Ishikawa (cell line): ENCODE data around the gene PXDN.
A peak's percentile ranks its signal among the peaks of the same experiment; 100 is the strongest.

Experiments
- CEBPB ChIP-seq: IDR thresholded peaks from 2 replicates; pipeline ENCODE4 v1.6.1; 2012
- CREB1 ChIP-seq: IDR thresholded peaks from 2 replicates; pipeline ENCODE4 v1.6.1; 2012; ENCODE audit warnings: low read depth
- EGR1 ChIP-seq: IDR thresholded peaks from 2 replicates; pipeline ENCODE4 v1.6.1; 2012
- EP300 ChIP-seq: IDR thresholded peaks from 2 replicates; pipeline ENCODE4 v1.6.1; 2012; ENCODE audit warnings: borderline replicate concordance
- FOXM1 ChIP-seq: IDR thresholded peaks from 2 replicates; pipeline ENCODE4 v1.6.1; 2012; ENCODE audit warnings: low read depth, borderline replicate concordance
- MAX ChIP-seq: IDR thresholded peaks from 2 replicates; pipeline ENCODE4 v1.6.1; 2012
- NFIC ChIP-seq: IDR thresholded peaks from 2 replicates; pipeline ENCODE4 v1.6.1; 2012
- RAD21 ChIP-seq: IDR thresholded peaks from 2 replicates; pipeline ENCODE4 v1.6.1; 2012; ENCODE audit warnings: low read depth
- REST ChIP-seq: IDR thresholded peaks from 2 replicates; pipeline ENCODE4 v1.6.1; 2012; ENCODE audit warnings: low read depth, mild to moderate bottlenecking
- TAF1 ChIP-seq: IDR thresholded peaks from 2 replicates; pipeline ENCODE4 v1.6.1; 2012; ENCODE audit warnings: low read depth, mild to moderate bottlenecking
- TCF12 ChIP-seq: IDR thresholded peaks from 2 replicates; pipeline ENCODE4 v1.6.1; 2012; ENCODE audit warnings: low read depth
- TEAD4 ChIP-seq: IDR thresholded peaks from 2 replicates; pipeline ENCODE4 v1.6.1; 2012
- USF1 ChIP-seq: IDR thresholded peaks from 2 replicates; pipeline ENCODE4 v1.6.1; 2012
- YY1 ChIP-seq: IDR thresholded peaks from 2 replicates; pipeline ENCODE4 v1.6.1; 2012; ENCODE audit warnings: low read depth
- ZBTB7A ChIP-seq: IDR thresholded peaks from 2 replicates; pipeline ENCODE4 v1.6.1; 2012; ENCODE audit warnings: low read depth

PXDN gene

GRCh38 chr2:1744446-1745170, at the start of gene PXDN:
Gene PXDN (minus strand): TSS chr2:1744515. CDS start chr2:1744455, 60 bp downstream.
- TF ChIP-seq YY1 (no peak), CREB1 (no peak), TCF12 (no peak), EP300 (no peak), MAX (no peak), RAD21 (no peak), NFIC (no peak), TEAD4 (no peak), FOXM1 (no peak), USF1 (no peak), ZBTB7A (no peak), EGR1 (no peak), REST (no peak), TAF1 (no peak), CEBPB (no peak)

- TF ChIP-seq TEAD4 (no peak), TCF12 (no peak), MAX (no peak)
Measured at GRCh38 chr2:1793868-1794445, 49.6 kb upstream of the PXDN start.

- TF ChIP-seq FOXM1 (no peak), USF1 (no peak), RAD21 (no peak), REST (no peak), CEBPB (no peak), YY1 (no peak), CREB1 (no peak), TAF1 (no peak), EP300 (no peak), ZBTB7A (no peak), MAX (no peak), EGR1 (no peak), TCF12 (no peak)
Measured at GRCh38 chr2:1793001-1793867, 48.9 kb upstream of the PXDN start.

- TF ChIP-seq CREB1 (no peak), MAX (0 out of 2 replicates have a peak, but pooled peaks have one; percentile 19), NFIC (no peak), CEBPB (no peak), TEAD4 (0 out of 2 replicates have a peak, but pooled peaks have one; percentile 11)
Measured at GRCh38 chr2:1791685-1792435, 47.5 kb upstream of the PXDN start.
